Fibroblast of the conjunctiva (primary cell): Measurements from ENCODE around the gene ATF3.

Experiments used
- DNase-seq: peaks from one replicate; pipeline ENCODE4 v3.0.0-alpha.2; 2010; ENCODE audit warnings: low read depth

ATF3 gene

GRCh38 chr1:212609701-212610574 is 1.4 kb downstream of the ATF3 start:
- DNase-seq: no peak

GRCh38 chr1:212610575-212610967 is 2.0 kb downstream of the ATF3 start:
- DNase-seq: no peak

- DNase-seq: no peak
Measured at GRCh38 chr1:212611000-212611948, 2.7 kb downstream of the ATF3 start.

GRCh38 chr1:212612041-212612961 is 3.7 kb downstream of the ATF3 start:
- no peak for DNase-seq

DNA sequence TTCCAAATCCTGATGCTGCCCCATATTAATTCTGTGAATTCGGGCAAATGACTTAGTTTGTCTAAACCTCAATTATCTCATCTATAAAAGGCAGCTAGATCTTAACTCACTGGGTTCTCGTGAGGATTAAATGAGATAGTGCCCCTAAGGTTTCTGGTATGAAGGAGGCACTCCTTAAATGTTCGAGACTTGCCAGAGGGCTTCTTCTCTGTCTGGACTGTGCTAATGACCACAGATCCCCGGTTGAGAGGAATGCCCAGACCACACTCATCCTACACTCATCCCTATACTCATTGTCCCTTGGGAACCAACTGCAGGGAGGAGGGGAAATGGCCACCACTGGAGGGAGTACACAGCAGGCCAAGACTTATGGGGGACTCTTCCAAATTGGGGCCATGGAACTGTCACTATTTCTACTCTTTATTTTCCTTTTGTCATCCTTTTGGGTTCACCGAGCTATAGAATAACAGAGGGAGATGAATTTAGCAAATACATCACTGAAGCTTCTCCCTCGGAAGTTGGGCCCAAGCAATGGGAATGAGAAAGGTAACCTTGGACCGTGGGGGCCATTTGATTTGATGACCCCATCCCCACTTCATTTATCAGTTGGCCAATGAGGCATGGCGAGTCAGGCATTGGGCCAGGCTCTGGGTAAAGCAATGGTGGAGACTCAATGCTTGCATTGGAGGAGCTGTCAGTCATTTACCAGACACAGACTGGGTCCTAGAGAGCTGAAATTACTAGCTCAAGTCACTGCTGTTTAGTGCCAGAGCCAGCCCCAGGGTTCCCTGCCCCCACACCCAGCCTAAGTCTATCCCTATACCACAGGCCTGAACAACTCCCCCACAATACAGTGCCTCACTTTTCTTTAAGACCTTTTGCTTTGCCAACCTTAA is 5.1 kb downstream of the ATF3 start:
- DNase-seq: no peak

GRCh38 chr1:212614453-212615200 is 6.1 kb downstream of the ATF3 start:
- no peak for DNase-seq

DNA sequence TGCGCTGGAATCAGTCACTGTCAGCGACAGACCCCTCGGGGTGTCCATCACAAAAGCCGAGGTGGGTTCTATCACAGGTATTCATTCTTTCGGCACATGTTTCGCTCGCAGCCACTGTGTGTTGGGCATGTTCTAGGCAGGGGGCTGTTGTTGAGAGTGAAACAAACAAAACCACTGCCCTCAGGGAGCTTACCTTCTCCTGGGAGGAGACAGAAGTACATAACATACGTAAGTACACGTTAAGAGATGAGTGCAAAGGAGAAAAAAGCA is 6.6 kb downstream of the ATF3 start:
- no peak for DNase-seq

GRCh38 chr1:212618466-212619210 is 10.1 kb downstream of the ATF3 start:
- no peak for DNase-seq

GRCh38 chr1:212620293-212620692 is 11.7 kb downstream of the ATF3 start:
- no peak for DNase-seq

DNA sequence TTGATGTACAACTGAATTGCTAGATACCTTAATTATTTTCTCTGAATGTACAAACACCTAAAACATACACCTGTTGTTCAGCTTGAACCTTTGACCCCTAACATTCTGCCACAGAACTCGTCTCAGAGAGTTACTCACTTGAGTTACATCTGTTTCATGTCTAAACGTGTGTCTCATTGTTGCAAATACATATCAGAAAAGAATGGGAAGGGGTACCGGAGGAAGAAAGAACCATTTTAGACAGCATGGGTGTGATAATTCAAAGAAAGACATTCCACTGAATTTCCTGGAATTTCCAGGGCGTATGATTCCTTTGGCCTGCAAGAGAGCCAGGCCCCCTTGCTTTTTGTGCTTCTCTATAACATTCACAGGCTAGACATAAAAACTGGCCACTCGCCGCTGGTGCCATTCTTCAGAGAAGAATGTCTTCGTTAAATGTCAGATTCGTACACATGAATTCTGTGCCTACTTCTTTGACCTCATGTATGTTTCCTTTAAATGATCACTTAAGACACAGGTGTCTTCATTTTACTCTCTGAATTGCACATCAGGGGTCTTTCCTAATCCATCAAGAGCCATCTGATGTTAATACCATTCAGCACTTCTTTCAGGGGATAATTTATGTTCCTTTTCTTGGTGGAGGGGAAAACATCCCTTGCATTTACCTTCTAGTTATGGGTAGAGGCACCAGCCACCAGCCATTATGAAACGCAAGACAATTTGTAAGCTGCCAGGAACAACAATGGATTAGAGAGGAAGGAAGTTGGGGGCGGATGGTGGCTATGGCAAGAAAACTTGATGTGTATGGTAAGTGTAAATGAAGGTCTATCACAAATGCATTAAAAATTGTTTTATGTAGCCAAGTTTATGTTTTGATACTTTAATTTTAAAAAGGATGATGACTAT is 12.7 kb downstream of the ATF3 start:
- DNase-seq: no peak

GRCh38 chr1:212621949-212622305 is 13.4 kb downstream of the ATF3 start:
- no peak for DNase-seq

DNA sequence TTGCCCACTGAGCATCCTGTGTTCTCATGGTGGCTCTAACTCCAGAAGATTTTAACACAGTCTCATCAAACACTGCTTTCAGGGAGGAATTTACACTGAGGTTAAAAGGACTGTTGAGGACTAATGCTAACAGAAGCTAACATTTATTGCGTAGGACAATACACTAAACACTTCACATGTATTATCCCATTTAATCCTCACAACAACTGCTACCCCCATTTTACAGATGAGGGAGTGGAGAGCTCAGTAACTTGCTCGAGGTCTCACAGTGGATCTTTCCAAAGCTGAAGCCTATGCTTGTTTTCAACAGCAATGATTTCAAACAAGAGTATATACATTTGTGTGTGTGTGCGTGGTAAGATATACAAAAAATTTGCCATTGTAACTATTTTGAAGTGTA is 13.9 kb downstream of the ATF3 start:
- DNase-seq: no peak

DNA sequence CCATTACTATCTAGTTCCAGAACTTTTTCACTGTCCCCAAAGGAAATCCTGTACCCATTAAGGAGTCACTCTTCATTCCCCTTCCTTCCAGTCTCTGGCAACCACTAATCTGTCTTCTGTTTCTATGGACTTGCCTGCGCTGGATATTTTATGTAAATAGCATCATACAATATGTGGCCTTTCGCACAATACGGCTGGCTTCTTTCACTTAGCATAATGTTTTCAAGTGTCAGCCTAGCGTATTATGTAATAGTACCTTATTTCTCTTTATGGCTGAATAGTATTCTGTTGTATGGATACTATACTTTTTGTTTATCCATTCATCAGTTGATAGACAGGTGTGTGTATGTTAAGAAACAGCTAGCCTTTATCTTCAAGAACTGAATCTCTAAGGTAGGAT is 14.3 kb downstream of the ATF3 start:
- no peak for DNase-seq

GRCh38 chr1:212623603-212624002 is 15.0 kb downstream of the ATF3 start:
- DNase-seq: no peak

GRCh38 chr1:212624976-212625501 is 16.5 kb downstream of the ATF3 start:
- DNase-seq: no peak

DNA sequence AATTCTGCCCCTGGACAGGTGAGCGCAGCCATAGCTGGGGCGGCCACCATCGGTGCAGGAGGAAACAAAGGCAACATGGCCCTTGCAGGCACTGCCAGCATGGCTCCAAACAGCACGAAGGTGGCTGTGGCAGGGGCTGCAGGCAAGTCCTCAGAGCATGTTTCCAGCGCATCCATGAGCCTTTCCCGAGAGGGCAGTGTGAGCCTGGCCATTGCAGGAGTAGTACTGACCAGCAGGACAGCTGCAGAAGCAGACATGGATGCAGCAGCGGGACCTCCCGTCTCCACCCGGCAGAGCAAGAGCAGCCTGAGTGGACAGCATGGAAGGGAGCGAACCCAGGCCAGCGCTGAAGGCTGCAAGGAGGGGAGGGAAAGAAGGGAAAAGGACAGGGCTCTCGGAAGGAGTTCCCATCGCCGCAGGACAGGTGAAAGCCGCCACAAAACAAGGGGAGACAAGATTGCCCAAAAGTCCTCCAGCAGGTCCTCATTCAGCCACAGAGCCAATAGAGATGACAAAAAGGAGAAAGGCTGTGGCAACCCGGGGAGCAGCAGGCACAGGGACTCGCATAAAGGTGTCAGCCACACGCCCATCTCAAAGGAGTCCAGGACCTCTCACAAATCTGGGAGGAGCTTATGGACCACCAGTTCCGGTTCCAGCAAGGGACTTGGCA is 17.4 kb downstream of the ATF3 start:
- no peak for DNase-seq

DNA sequence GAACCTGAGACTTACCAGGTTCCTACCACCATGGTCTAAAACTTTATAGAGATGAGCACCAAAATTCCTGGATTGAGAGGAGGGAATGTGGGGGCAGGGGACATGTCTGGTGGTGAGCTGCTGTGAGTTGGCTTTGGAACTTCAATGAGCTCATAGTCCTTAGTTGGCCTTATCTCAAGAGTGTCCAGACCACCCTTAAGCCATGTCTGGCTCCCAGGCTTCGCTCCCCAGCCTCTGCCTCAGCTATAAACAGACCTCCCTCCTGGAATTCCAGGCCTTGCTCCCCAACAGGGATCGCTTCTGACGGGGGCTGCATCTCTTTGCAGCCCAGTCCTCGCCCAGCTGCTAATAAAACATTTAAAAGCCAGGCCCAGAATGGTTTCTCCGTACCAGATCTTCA is 19.5 kb downstream of the ATF3 start:
- DNase-seq: no peak
